ENCODE measurements around the gene GEMIN4. TPM values are rescaled to one million over a fixed set of nuclear protein-coding genes. Genes with fewer than 3 reads are reported as not detected.
"Not testable (repeated sequence)": the region's sequence is repeated elsewhere in the genome, so short reads cannot be mapped to it uniquely, and the experiment has no call there.

Gene GEMIN4
- total RNA-seq, 1 experiment from 2014 or later, result 29.4 TPM

DNA sequence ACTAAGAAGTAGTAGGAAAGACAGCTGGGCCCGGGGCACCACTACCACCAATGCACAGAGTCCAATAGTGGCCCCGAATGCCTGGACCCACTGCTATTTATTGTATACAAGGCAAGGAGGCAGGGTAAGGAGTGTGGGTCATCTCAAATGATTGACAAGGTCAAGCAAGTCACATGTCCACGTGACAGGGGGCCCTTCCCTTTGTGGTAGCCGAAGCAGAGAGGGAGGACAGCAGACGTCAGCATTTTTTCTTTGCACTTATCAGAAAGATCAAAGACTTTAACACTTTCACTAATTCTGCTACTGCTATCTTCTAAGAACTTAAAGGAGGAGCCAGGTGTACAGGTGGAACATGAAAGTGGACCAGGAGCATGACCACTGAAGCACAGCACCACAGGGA, 43.9 kb downstream of the GEMIN4 start:
- Histone ChIP-seq H3K27me3 (ENCODE audit: control insufficient read depth, insufficient read depth, low read length) (no peaks in the 10 kb centered on the region), H3K36me3 (replicated peaks; ENCODE audit: control insufficient read depth, insufficient read depth, low read length) (peaks cover 2% of the 10 kb centered on the region), H3K4me3 (ENCODE audit: insufficient read depth, low read depth, low read length) (no peak overlapping the region)
- no peak for DNase-seq

DNA sequence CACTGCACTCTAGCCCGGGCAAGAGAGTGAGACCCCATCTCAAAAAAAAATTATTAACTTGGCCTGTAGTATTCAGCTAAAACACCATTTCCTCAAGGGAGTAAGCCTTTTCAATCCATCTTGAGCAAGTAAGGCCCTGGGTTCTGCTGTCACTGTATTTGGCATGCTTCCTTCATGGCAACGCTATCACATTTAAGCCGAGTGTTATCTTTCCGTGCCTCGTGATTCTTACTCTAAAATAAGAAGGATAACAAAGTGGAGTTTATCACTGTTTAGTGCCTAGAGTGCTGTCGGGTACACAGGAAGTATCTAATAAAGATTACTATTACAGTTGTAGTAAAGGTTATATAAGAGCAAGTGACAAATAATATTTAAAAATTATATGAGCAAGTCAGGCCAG, 46.2 kb downstream of the GEMIN4 start:
- no peaks in the 10 kb centered on the region for H3K27me3 ChIP-seq (ENCODE audit: control insufficient read depth, insufficient read depth, low read length)
- no peak overlapping the region for H3K4me3 ChIP-seq (ENCODE audit: insufficient read depth, low read depth, low read length)
- DNase-seq, result no peak
- peaks cover 2% of the 10 kb centered on the region for H3K36me3 ChIP-seq (replicated peaks; ENCODE audit: control insufficient read depth, insufficient read depth, low read length)

DNA sequence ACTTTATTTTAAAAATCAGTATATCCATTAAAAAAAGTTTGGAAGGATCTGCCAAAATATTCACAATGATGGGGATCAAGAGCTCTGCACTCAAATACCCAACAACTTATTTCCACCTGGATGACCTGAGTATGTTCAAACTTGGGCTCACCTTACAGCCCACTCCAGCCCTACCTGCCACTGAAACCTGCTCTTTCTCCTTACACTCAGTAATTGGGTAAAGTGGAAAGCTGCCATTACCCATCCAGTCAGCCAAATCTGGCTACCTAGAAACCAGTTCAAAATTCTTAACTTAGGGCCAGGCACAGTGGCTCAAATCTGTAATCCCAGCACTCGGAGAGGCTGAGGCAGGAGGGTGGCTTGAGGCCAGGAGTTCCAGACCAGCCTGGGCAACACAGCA, 47.1 kb downstream of the GEMIN4 start:
- Histone ChIP-seq H3K36me3 (replicated peaks; ENCODE audit: control insufficient read depth, insufficient read depth, low read length) (peaks cover 2% of the 10 kb centered on the region), H3K4me3 (ENCODE audit: insufficient read depth, low read depth, low read length) (no peak overlapping the region), H3K27me3 (ENCODE audit: control insufficient read depth, insufficient read depth, low read length) (no peaks in the 10 kb centered on the region)
- DNase-seq, result no peak

DNA sequence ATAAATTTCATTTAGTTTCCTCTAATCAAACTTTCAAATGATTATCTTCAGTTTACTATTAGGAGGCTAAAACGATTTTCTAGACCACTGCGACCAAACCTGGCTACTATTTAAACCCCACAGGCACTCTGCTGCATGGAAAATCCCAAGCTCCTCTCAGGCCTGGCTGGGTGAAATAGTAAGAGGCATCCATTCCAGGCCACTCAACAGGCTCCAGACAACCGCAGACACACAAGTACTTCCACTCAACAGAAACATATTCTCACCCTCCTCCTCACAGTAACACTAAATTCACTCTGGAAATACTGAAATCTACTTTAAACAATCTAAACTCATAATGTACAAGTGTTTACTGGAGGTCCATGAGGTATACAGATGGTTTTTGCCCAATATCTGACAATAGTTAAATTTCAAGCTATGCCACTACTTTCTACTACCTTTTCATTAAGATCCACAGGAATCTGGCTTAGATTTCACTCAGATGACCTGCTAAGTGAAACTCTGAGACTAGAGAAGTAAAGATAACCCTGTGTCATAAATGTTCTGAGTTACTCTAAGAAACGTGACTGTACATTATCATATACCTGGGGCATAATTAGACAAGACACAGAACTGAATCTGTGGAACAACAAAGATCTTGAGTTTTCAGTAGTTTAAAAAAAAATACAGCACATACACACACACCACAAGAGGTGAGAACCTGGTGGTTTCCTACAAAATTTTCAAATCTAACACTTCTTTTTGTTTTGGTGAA, 47.8 kb downstream of the GEMIN4 start:
- Histone ChIP-seq H3K27me3 (ENCODE audit: control insufficient read depth, insufficient read depth, low read length) (no peaks in the 10 kb centered on the region), H3K36me3 (replicated peaks; ENCODE audit: control insufficient read depth, insufficient read depth, low read length) (peaks cover 2% of the 10 kb centered on the region), H3K4me3 (ENCODE audit: insufficient read depth, low read depth, low read length) (no peak overlapping the region)
- no peak for DNase-seq

DNA sequence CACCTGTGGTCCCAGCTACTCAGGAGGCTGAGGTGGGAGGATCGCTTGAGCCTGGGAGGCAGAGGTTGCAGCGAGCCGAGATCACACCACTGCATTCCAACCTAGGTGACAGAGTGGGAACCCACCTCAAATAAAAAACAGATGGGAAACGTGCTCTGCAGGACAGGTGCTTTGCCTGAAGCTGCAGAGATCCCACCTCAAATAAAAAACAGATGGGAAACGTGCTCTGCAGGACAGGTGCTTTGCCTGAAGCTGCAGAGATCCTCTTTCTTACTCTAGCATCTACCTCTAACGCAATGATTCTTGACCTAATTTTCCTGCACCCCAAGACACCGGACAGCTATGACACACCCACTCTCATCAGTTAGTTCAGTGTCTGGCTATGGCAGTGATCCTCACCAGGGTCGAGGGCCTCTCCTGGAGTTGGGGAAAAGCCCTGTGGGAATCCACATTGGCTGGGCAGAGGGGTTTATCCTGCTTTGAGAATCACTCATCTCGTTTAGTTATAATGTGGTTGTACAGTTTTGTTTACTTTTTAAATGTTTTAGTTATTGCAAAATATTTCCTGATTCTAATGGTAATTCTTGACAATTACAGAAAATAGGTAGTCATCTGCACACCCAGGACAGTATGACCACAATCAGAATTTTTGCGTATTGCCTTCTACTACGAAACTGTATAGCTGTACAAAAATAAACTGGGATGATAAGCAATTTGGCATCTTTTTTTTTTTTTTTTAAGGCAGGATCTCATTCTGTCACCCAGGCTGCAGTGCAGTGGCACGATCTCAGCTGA, 48.8 kb downstream of the GEMIN4 start:
- Histone ChIP-seq H3K4me3 (ENCODE audit: insufficient read depth, low read depth, low read length) (no peak overlapping the region), H3K36me3 (replicated peaks; ENCODE audit: control insufficient read depth, insufficient read depth, low read length) (no peaks in the 10 kb centered on the region; the same call in 1 of the 2 replicates), H3K27me3 (ENCODE audit: control insufficient read depth, insufficient read depth, low read length) (no peaks in the 10 kb centered on the region)
- no peak for DNase-seq

DNA sequence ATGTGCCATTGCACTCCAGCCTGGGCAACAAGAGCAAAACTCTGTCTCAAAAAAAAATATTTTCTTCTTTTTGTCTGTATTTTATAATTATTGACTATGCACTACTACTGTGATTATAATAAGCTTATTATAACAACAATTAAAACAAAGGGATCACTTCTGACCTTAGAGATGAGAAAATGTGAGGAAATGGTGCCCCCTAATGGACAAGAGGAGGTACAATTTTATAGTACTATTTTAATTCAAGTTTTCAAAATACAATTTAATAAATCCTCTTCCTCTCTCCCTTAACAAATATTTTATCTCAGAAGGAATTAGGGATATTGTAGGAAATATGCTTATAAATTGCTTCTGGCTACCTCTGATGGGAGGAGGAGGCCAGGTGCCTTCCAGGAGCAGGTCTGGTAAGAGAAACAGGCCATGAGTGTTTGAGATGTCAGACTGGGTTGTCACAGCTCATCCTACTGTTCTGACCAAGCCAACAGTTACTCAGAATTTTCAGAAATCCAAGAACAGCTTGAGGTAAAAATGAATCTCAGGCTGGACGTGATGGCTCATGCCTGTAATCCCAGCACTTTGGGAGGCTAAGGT, 51.5 kb downstream of the GEMIN4 start:
- H3K36me3 ChIP-seq (replicated peaks; ENCODE audit: control insufficient read depth, insufficient read depth, low read length), result no peaks in the 10 kb centered on the region; the same call in 1 of the 2 replicates
- DNase-seq, result peak; percentile 63
- H3K27me3 ChIP-seq (ENCODE audit: control insufficient read depth, insufficient read depth, low read length), result no peaks in the 10 kb centered on the region
- H3K4me3 ChIP-seq (ENCODE audit: insufficient read depth, low read depth, low read length), result no peak overlapping the region

DNA sequence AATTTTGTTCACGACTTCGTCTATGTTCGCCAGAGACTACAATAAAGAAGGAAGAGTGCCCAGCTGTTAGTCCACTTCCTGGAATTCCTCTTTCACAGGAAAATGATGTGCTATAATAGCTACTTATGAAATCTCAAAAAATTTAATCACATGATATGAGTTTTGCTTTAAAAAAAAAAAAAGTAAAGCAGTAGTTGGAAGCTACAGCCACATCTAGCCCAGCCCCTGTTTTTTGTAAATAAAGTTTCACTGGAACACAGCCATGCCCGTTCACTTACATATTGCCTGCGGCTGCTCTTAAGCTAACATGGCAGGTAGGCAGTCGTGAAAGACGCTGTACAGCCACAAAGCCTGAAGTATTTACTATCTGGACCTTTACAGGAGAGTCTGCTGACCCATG, 52.7 kb downstream of the GEMIN4 start:
- DNase-seq, result no peak
- no peaks in the 10 kb centered on the region for H3K36me3 ChIP-seq (replicated peaks; ENCODE audit: control insufficient read depth, insufficient read depth, low read length)

DNA sequence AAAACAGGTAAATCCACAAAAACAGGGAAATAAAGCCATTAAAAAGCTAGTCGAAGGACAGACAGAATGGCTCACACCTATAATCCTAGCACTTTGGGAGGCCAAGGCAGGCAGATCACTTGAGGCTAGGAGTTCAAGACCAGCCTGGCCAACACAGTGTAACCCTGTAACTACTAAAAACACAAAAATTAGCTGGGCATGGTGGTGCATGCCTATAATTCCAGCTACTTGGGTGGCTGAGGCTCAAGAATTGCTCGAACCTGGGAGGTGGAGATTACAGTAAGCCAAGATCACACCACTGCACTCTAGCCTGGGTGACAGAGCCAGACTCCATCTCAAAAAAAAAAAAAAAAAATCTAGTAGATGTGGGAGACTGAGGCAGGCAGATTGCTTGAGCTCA, 54.0 kb downstream of the GEMIN4 start:
- not testable (repeated sequence) for H3K4me3 ChIP-seq (ENCODE audit: insufficient read depth, low read depth, low read length); DNase-seq; H3K27me3 ChIP-seq (ENCODE audit: control insufficient read depth, insufficient read depth, low read length); H3K36me3 ChIP-seq (replicated peaks; ENCODE audit: control insufficient read depth, insufficient read depth, low read length)

More for the DNA sequence above, 52.7 kb downstream of the GEMIN4 start:
- Histone ChIP-seq H3K4me3 (ENCODE audit: insufficient read depth, low read depth, low read length) (no peak overlapping the region), H3K27me3 (ENCODE audit: control insufficient read depth, insufficient read depth, low read length) (no peaks in the 10 kb centered on the region)

DNA sequence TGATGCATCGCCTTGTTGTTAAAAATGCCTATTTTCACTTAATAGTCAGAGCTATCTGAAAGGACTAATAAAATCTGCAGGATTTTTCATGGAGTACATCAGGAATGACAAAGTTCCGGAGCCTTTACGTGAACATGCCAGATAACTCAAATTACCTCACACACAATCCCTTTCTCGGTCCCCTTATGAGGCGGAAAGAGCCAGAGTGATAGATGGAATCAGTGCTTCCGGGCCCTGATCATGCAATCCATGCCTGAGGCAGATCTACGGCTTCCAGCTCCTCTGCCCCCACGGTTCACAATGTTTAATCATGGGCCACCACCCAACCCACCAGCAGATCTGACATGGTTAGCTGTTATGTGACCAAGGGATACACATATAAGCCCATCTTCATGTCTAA, 54.4 kb downstream of the GEMIN4 start:
- no peaks in the 10 kb centered on the region for H3K27me3 ChIP-seq (ENCODE audit: control insufficient read depth, insufficient read depth, low read length)
- H3K36me3 ChIP-seq (replicated peaks; ENCODE audit: control insufficient read depth, insufficient read depth, low read length), result no peaks in the 10 kb centered on the region
- H3K4me3 ChIP-seq (ENCODE audit: insufficient read depth, low read depth, low read length), result no peak overlapping the region
- no peak for DNase-seq

DNA sequence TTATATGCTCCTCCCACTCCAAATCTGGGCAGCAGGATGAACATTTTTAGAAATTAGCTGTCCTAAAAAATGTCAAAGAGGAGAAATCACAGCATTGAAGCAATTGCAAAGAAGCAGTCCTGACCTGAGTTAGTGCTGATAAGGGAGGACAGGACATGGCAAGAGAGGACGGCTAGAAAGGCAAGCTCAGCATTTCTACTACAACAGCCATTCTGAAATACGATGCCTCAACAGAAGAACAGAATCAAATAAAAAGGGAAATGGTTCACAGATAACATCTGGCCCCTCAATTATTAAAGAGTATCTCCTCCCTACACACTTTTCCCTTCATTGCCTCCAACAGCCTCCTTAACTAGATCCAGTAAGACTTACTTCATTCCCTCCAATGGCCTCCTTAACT, 55.7 kb downstream of the GEMIN4 start:
- no peak for DNase-seq
- no peak overlapping the region for H3K4me3 ChIP-seq (ENCODE audit: insufficient read depth, low read depth, low read length)
- no peaks in the 10 kb centered on the region for H3K36me3 ChIP-seq (replicated peaks; ENCODE audit: control insufficient read depth, insufficient read depth, low read length)
- H3K27me3 ChIP-seq (ENCODE audit: control insufficient read depth, insufficient read depth, low read length), result no peaks in the 10 kb centered on the region

Other genes with a start within 250 kb of the GEMIN4 start
- gene VPS53, start 37.4 kb downstream of the GEMIN4 start, total RNA-seq (2014; rRNA removed; shearing (Covaris generic)), result 7.9 and 9.6 TPM in 2 replicates
- 11.0 and 12.4 TPM in 2 replicates for gene TLCD3A, start 19.7 kb downstream of the GEMIN4 start, total RNA-seq (2014; rRNA removed; shearing (Covaris generic))
- 55.9 and 60.8 TPM in 2 replicates for gene GLOD4, start 30.0 kb upstream of the GEMIN4 start, total RNA-seq (2014; rRNA removed; shearing (Covaris generic))
- 58.9 and 61.5 TPM in 2 replicates for gene MRM3, start 30.1 kb upstream of the GEMIN4 start, total RNA-seq (2014; rRNA removed; shearing (Covaris generic))
- gene NXN, start 227.5 kb upstream of the GEMIN4 start, total RNA-seq (2014; rRNA removed; shearing (Covaris generic)), result 127 and 142 TPM in 2 replicates
- gene TIMM22, start 244.9 kb upstream of the GEMIN4 start, total RNA-seq (2014; rRNA removed; shearing (Covaris generic)), result 20.8 and 31.0 TPM in 2 replicates